ENCODE measurements around the gene SUSD4. TPM values are rescaled to one million over a fixed set of nuclear protein-coding genes. Genes with fewer than 3 reads are reported as not detected.

The SUSD4 gene
- total RNA-seq, 1 experiment from 2014 or later, result 5.1 TPM

DNA sequence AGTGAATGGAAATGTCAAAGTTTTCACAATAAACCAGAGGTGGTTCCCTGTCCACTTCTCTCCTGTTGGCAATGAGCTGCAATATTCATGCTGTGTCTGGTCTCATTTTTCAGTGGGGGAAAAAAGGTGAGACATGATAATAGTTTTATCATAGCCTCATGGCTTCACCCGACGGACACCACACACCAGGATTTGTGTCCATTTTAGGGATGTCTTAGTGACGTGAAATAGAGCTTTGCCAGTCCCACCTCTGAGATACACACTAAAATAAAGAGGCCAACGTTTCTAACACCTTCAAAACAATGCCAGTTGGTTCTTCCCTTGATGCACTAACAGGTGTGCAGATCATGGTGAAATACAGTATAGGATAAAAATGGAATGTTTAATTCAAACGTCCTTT lies 129.4 kb downstream of the SUSD4 start:
- no peaks in the 10 kb centered on the region for H3K27me3 ChIP-seq
- peaks cover 3% of the 10 kb centered on the region; the same call in 1 of the 2 replicates for H3K9me3 ChIP-seq

DNA sequence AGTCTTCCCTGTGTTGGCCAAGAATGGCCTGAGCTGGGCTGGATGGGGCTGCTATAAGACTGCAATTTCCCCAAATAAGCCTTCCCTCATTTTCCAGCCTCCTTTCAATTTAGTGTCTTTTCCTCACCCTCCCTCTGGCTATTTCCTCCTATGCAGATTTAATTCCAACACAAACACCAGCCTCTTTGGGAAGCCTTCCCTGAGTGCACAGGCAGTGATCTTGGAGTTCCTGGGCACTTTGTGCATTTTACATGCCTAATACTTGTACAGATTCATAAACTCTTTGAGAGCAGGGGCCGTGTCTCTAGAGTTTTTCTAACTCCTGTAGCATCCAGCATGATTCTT lies 129.8 kb downstream of the SUSD4 start:
- no peak for DNase-seq
- Histone ChIP-seq H3K9me3 (peaks cover 3% of the 10 kb centered on the region; the same call in 1 of the 2 replicates), H3K4me3 (no peak overlapping the region), H3K36me3 (no peaks in the 10 kb centered on the region), H3K27me3 (no peaks in the 10 kb centered on the region)

More for the DNA sequence above, 129.4 kb downstream of the SUSD4 start:
- DNase-seq, result no peak
- H3K4me3 ChIP-seq, result no peak overlapping the region
- H3K36me3 ChIP-seq, result no peaks in the 10 kb centered on the region

DNA sequence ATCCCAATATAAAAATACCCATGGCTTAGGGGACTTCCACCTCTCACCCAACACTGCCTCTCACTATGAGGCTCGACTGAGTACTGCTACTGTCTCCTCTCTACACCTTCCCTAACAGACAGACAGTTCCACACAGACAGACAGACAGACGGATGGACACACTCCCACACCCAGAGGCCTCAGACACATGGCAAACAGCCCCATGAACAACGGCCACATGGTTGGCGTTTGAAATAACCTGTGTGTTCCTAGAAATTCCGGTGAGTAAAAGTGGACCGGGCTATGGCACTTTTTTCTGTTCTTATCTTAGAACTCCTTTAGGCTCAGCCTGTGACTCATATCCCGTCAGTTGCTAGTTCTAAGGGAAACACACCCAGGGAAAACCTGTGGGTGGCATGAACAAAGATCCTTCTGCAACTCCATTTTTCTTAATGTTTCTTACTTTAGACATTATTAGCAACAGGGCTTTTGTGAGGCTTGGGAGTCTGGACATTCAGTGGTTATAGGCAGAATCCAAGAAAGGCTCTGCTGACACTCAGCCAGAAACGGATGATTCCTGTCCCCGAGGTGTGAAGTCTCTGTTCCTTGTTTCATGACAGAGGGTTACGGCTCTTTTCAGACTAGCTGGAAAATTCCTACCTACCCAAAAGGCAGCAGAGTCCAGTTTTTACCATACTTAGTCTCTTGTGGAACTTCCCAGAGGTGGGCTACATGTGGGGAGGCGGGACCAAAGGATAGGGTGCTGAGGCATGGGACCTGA lies 130.4 kb downstream of the SUSD4 start:
- Histone ChIP-seq H3K9me3 (peaks cover 3% of the 10 kb centered on the region; the same call in 1 of the 2 replicates), H3K4me3 (no peak overlapping the region), H3K27me3 (no peaks in the 10 kb centered on the region), H3K36me3 (no peaks in the 10 kb centered on the region)
- peak; percentile 72 for DNase-seq

DNA sequence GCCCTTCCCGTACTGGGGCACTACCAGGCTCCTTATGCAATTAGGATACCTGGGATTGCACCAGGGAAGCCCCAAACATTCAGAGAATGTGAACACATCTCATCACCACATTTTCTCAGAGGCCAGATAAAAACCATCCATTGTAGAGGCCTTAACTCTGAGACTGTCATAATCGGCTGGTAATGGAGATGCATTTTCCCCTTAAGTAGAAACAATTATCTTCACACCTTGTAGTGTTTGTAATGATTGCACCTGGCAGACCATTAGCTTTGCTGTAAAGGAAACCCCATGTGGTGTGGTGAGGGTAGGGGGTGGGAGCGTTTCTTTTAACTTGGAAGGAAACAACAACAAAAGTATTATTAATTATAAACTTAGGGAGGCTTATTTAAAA lies 131.0 kb downstream of the SUSD4 start:
- no peak overlapping the region for H3K4me3 ChIP-seq
- no peaks in the 10 kb centered on the region for H3K36me3 ChIP-seq
- peaks cover 3% of the 10 kb centered on the region; the same call in 1 of the 2 replicates for H3K9me3 ChIP-seq
- no peak for DNase-seq
- no peaks in the 10 kb centered on the region for H3K27me3 ChIP-seq

DNA sequence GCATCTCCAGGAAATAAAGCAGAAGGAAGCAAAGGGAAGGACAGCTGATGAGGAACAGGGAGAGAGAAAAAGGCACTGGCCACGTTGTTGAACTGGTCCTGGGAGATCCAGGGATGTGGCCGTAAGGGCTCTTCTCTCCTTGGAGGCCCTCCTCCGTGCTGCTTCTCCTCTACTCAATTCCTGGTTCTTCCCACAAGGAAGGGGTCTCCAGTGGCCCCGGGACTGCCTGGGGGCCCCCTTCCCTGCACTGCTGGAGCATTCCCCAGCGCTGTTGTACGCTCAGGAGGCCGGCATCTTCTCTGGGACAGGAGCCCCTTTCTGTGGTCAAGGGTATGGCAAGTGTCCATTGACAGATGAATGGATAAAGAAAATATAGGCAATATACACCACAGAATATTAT lies 132.4 kb downstream of the SUSD4 start:
- Histone ChIP-seq H3K4me3 (no peak overlapping the region), H3K9me3 (0 out of 2 replicates have a peak, but pooled peaks cover 3% of the 10 kb centered on the region), H3K27me3 (no peaks in the 10 kb centered on the region), H3K36me3 (no peaks in the 10 kb centered on the region)
- DNase-seq, result no peak

DNA sequence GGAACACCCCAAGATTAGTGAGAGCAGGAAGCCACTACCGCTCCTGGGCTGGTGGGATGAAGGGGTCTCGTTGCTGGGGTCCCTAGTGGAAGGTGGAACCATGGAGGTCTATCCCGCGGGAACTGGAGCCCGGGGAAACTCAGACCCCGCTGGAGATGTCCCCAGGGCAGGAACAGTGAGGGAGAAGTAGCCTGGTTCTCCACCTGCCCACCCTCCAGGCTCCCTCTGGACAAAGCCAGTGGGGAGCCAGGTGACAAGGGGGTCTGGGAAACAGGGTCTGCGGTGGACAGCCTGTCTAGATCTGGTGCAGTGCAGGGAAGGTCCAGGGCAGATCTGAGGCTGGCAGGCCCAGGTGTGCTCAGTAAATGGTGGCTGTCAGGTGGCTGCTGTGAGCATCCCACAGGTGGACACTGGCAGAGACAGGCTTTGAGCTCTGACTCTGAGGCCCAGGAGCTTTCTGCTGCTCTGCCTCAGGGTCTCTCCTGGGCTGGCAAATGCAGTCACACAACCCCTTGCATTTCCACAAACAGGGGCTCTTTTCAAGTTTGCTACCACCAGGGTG lies 132.9 kb downstream of the SUSD4 start:
- Histone ChIP-seq H3K27me3 (no peaks in the 10 kb centered on the region), H3K4me3 (no peak overlapping the region), H3K36me3 (no peaks in the 10 kb centered on the region), H3K9me3 (0 out of 2 replicates have a peak, but pooled peaks cover 2% of the 10 kb centered on the region)
- DNase-seq, result no peak

DNA sequence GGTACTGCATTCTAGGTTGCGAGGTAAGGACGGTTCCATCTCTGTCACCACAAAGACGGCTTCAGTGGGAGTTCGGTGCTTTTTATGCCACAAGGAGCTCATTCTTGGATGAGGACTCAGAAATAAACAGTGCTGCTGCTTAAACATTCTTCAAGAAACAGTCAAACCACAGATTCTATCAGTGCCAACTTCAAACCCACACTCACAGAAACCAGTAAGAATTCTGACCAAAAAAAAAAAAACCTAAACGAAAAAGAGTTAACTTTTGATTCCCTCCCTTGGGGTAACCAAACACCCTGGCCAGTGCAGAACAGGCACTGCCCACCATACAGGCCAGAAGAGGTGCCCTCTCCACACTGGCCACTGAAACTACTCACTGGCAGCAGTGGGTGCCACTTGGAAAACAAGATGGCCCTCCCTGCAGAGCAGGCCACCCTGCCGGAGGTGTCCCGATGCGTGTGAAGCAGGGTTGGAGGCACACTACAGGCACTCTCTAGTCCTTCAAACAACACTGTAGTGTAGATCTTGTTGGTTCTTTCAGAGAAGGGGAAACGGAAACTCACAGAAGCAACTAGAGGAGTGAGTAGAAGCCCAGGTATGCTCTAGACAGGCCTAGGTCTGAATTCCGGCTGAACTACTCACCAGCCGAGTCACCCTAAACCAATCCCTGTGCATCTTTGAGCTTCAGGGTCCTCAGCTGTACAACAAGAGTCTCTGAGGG lies 133.7 kb downstream of the SUSD4 start:
- Histone ChIP-seq H3K36me3 (no peaks in the 10 kb centered on the region), H3K4me3 (no peak overlapping the region)
- peak; percentile 83 for DNase-seq

DNA sequence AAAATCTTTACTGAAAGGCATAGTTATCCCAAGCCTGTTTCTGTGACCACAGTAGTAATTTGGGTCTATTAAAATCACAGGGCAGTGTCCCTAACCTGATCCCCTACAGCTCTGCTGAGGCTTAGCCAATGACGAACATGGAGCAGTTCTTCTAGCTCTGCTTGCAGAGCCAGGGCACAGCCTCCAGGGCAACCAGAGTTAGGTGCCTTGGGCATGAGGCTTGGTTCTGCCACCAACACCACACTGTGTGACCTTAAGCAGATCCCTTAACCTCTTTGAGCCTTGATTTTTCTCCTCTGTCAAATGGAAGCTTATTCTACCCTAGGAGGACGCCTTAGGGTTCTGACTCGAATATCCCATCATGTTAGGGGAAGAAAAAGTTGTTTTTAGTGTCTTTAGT lies 134.2 kb downstream of the SUSD4 start:
- DNase-seq, result no peak
- H3K9me3 ChIP-seq, result no peaks in the 10 kb centered on the region
- no peaks in the 10 kb centered on the region for H3K36me3 ChIP-seq
- no peak overlapping the region for H3K4me3 ChIP-seq
- H3K27me3 ChIP-seq, result no peaks in the 10 kb centered on the region

More for the DNA sequence above, 133.7 kb downstream of the SUSD4 start:
- Histone ChIP-seq H3K27me3 (no peaks in the 10 kb centered on the region), H3K9me3 (no peaks in the 10 kb centered on the region)

DNA sequence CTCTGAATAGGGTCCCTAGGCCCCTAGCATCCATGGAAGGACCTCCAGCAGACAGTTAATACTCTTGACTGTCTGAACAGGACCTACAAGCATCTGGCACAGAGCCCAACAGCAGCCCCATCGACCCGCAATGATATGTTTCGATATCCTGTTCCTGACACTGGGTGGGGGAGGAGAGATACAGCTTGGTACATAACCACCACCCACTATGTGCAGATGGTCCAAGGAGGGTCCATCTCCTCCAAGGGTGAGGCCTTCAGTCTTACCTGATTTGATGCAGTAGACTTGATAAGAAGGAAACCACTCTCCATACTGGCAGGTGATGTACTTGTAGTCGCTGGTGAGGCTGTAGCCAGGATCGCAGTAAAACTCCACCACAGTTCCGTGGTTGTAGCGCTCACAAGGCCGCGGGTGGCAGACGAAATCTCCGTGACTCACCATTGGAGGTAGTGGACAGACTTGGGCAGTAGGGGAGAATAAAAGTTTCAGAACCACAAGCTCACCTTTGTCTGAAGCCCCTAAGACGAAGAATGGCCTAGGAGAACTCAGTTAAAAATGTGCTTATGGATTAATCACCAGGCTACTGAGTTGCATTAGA lies 134.9 kb downstream of the SUSD4 start:
- Histone ChIP-seq H3K27me3 (no peaks in the 10 kb centered on the region), H3K4me3 (no peak overlapping the region), H3K36me3 (no peaks in the 10 kb centered on the region), H3K9me3 (no peaks in the 10 kb centered on the region)
- no peak for DNase-seq

DNA sequence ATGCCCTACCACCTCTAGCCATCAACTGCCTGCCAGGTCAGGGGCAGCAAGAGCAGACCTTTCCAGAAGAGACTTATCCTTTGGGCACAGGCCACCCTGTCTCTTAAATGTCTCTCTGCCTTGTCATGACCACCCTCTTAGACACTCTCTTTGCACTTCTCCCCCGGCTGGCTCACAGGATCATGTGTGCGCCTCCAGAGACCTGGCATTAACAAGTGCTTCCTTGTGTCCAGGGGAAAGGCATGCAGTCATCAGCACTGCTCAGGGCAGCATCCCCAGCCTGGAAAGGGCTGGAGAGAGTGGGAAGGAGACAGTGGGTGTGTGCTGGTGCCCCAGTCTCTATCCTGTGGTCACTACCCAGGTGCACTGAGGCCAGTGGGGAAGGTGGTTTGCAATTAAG lies 135.8 kb downstream of the SUSD4 start:
- Histone ChIP-seq H3K9me3 (no peaks in the 10 kb centered on the region), H3K27me3 (no peaks in the 10 kb centered on the region), H3K4me3 (no peak overlapping the region), H3K36me3 (no peaks in the 10 kb centered on the region)
- no peak for DNase-seq

DNA sequence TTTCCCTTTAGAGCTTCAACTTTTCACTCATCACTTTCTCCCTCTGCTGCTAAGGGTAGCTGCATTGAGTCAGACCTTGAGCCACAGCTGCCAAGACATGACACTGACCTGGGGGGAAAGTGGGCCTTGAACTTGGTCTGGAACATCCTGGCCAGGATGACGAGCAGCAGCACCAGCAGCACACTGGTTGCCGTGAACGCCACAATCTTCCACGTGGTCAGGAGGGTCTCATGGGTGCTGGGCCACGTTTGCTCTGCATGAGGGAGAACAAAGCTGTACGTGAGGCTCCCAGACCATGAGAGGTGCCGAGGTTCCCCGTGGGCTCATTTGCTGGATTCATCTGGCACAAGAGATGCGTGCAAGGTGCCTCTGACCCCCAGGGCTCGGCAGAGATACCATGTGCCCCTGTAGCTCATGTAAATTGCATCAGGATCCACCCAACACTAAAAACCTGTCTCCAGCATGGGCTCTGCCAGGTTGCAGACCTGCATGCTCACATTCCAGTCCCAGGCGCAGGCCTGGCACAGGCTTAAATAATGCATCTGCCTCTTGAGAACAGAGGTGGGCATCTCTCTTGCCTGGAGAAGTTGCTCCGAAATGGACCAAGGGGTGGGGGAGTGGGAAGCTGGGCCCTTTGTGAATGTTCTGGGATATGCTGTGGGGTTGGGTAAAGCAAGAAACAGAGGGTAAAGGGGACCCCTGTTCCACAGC lies 136.3 kb downstream of the SUSD4 start:
- Histone ChIP-seq H3K9me3 (no peaks in the 10 kb centered on the region), H3K27me3 (no peaks in the 10 kb centered on the region), H3K4me3 (no peak overlapping the region), H3K36me3 (no peaks in the 10 kb centered on the region)
- DNase-seq, result no peak

DNA sequence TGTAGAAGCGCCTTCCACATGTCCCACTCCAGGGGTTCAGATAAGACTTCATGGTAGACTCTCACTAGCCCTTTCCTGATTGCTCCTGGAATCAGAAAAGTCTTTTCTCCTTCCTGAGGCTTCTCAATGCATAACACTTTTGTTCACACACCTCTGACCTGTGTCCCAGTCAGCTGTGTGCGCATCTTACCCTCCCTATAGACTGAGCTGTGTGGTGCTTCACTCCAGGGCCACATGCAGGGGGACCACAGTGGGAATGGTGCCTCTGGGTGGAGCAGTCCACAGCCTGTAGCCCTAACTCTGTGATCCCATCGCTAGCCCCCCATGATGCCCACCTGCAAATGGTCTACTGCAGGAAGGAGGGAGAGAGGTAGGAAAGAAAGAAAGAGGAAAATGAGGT lies 136.9 kb downstream of the SUSD4 start:
- Histone ChIP-seq H3K36me3 (no peaks in the 10 kb centered on the region), H3K9me3 (no peaks in the 10 kb centered on the region), H3K27me3 (no peaks in the 10 kb centered on the region), H3K4me3 (no peak overlapping the region)
- DNase-seq, result no peak

DNA sequence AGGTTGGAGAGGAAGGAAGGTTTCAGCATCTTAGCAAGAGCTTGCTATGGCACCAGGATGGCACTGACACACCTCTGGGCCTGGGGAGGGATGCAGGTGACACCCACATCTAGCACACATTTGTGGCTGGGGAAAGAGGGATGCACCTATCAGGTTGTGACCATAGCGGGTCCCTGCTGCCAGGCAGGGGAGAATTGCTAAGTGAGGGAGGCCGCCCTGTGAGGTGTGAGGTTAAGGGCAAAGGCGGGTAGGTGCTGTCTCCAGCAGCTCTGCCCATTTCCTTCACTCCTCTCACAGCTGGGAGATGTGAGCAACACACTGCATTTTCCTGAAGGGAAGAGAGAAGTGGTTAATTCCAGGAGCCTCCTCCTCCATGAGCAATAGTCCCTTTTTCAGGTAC lies 137.7 kb downstream of the SUSD4 start:
- Histone ChIP-seq H3K36me3 (no peaks in the 10 kb centered on the region), H3K4me3 (no peak overlapping the region), H3K9me3 (no peaks in the 10 kb centered on the region), H3K27me3 (no peaks in the 10 kb centered on the region)
- no peak for DNase-seq

DNA sequence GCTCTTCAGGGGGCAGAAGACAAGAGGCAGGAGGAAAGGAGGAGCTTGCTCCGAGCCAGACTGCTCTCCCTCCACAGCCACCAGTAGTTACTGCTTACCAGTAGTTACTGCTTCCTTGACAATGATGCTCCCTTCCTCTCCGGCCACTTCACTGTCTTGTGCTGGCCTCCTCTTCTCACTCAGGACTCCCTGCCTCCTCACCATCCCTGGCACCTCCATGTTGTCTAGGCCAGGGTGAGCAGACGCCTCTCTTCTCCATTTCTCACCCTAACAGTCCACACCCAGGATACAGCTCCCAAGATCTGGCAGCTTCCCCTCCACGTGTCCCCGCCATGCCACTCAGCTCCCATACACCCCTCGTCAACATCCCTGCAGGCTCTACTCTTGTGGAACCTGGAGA lies 138.5 kb downstream of the SUSD4 start:
- Histone ChIP-seq H3K27me3 (no peaks in the 10 kb centered on the region), H3K36me3 (no peaks in the 10 kb centered on the region), H3K4me3 (no peak overlapping the region), H3K9me3 (no peaks in the 10 kb centered on the region)
- no peak for DNase-seq

DNA sequence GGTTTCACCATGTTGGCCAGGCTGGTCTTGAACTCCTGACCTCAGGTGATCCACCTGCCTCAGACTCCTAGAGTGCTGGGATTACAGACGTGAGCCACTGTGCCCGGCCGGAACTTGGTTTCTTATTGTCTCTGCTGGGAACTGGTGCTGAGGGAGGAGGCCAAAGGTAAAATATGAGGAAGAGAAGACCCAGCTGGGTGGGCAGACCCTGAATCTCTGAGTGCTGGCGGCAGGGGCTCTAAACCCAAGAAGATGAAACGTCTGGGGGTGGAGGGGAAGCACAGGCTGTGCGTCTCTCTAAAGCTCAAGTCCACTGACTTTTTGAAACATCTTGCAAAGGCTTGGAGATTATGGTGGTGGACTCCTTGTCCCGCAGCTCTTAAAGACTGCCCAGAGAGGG lies 138.9 kb downstream of the SUSD4 start:
- Histone ChIP-seq H3K27me3 (no peaks in the 10 kb centered on the region), H3K4me3 (no peak overlapping the region), H3K9me3 (no peaks in the 10 kb centered on the region), H3K36me3 (no peaks in the 10 kb centered on the region)
- no peak for DNase-seq

DNA sequence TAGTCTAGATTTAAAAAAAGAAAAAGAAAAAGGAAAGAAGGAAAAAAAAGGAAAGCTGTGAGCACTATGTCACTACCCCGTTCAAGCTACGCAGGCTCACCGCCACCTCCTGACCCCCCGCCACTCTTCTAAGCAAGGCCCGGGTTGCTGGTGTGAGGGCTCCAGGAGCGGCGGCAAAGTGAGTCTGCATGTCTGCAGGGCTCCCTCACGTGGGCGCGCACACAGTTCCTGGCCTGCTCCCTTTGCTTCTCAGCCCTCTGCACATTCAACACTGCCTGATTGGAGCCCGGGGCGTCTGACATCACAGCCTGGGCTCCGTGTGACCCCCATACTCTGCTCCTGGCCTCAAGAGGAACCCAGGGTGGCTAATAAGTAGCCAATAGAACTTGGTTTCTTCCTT lies 139.5 kb downstream of the SUSD4 start:
- no peaks in the 10 kb centered on the region for H3K9me3 ChIP-seq

More for the DNA sequence above, 139.5 kb downstream of the SUSD4 start:
- H3K36me3 ChIP-seq, result no peaks in the 10 kb centered on the region
- H3K4me3 ChIP-seq, result no peak overlapping the region
- H3K27me3 ChIP-seq, result no peaks in the 10 kb centered on the region
- no peak for DNase-seq

All from MG63 (cell line).